ENCODE data around the gene ENTPD8.

DNA sequence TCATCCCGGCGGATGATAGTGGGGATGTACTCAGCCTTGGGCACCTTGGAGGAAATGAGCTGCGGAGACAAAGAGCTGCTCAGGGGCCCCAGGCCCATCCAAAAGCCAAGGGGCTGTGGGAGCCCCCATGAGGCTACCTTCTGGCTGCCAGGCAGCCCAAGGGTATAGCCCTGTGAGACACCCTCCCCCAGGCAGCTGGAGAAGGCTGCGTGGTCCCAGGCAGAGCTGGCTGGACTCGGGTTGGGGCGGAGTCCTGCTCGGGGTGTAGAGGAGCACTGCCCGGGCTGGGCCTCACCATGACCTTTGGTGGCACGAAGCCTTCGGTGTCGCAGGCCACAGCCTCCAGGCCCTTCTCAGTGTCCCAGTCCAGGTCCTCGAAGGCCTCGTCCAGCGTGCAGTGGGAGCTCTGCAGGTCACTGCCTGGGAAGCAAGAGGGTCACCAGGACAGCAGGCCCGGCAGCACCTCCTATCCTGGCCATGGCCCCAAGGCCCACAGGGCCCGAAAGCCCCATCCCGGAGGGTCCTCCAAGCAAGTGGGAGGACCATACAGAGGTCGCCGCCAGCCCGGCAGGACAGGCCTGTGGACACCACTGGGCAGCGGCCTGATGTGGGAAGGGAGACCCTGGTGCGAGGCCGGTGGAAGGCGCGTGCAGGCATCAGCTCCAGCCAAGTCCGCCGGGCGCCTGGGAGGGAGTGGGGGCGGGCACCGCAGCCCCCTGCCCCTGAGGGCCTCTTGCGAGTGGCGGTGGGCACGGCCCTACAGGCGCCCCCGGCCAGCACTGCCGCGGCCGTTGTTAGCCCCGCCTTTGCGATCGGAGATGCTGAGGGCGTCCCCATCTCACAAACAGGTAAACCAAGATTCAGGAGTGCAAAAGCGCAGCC is 11.8 kb upstream of the ENTPD8 start:
- TF ChIP-seq, protein P1, sequence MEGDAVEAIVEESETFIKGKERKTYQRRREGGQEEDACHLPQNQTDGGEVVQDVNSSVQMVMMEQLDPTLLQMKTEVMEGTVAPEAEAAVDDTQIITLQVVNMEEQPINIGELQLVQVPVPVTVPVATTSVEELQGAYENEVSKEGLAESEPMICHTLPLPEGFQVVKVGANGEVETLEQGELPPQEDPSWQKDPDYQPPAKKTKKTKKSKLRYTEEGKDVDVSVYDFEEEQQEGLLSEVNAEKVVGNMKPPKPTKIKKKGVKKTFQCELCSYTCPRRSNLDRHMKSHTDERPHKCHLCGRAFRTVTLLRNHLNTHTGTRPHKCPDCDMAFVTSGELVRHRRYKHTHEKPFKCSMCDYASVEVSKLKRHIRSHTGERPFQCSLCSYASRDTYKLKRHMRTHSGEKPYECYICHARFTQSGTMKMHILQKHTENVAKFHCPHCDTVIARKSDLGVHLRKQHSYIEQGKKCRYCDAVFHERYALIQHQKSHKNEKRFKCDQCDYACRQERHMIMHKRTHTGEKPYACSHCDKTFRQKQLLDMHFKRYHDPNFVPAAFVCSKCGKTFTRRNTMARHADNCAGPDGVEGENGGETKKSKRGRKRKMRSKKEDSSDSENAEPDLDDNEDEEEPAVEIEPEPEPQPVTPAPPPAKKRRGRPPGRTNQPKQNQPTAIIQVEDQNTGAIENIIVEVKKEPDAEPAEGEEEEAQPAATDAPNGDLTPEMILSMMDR (IDR thresholded peaks at IDR 0.05; ENCODE audit: low read depth, low read length): no peak
- TF ChIP-seq EZH2phosphoT487 (IDR thresholded peaks at IDR 0.05; ENCODE audit: low read depth): no peak
